Measurements from ENCODE around the gene SLC16A13.

The SLC16A13 gene

DNA sequence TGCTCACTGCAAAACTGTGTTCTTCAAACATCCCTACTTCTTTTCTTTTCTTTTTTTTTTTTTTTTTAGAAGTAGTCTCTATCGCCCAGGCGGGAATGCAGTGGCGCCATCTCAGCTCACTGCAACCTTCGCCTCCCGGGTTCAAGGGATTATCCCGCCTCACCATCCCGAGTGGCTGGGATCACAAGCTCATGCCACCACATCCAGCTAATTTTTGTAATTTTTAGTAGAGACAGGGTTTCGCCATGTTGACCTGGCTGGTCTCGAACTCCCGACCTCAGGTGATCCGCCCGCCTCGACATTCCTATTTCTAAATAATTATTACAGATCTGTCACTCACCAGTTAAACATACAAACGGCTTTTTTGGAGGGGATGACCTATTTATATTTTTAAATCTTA, 24.4 kb upstream of the SLC16A13 start:
- H3K4me1 ChIP-seq, result no peaks in the 10 kb centered on the region
- TF ChIP-seq, protein P1, sequence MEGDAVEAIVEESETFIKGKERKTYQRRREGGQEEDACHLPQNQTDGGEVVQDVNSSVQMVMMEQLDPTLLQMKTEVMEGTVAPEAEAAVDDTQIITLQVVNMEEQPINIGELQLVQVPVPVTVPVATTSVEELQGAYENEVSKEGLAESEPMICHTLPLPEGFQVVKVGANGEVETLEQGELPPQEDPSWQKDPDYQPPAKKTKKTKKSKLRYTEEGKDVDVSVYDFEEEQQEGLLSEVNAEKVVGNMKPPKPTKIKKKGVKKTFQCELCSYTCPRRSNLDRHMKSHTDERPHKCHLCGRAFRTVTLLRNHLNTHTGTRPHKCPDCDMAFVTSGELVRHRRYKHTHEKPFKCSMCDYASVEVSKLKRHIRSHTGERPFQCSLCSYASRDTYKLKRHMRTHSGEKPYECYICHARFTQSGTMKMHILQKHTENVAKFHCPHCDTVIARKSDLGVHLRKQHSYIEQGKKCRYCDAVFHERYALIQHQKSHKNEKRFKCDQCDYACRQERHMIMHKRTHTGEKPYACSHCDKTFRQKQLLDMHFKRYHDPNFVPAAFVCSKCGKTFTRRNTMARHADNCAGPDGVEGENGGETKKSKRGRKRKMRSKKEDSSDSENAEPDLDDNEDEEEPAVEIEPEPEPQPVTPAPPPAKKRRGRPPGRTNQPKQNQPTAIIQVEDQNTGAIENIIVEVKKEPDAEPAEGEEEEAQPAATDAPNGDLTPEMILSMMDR (IDR thresholded peaks at IDR 0.05; ENCODE audit: low read depth, low read length), result no peak
- no peaks in the 10 kb centered on the region for H3K9me3 ChIP-seq
- H3K27me3 ChIP-seq, result no peaks in the 10 kb centered on the region
- H3K36me3 ChIP-seq, result no peaks in the 10 kb centered on the region
- H3K4me3 ChIP-seq (ENCODE audit: low read depth, low read length), result peak overlapping the region; percentile 90
- no peak for DNase-seq

DNA sequence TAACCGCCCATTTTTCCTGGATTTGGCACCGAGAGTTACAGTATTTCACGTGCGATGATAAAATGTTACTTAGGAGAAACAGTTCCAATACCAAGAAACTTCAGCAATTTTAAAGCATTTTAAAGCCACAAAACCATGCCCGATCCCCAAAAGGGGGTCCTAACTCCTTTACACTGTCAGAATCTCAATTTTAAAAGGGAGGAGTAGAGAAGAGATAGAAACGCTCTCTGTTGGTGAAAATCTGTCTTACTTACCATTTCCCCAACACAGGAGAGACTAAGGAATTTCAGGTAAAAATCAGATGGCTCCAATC, 23.9 kb upstream of the SLC16A13 start:
- H3K36me3 ChIP-seq, result no peaks in the 10 kb centered on the region
- H3K9me3 ChIP-seq, result no peaks in the 10 kb centered on the region
- H3K4me3 ChIP-seq (ENCODE audit: low read depth, low read length), result peak overlapping the region; percentile 90
- H3K27me3 ChIP-seq, result no peaks in the 10 kb centered on the region
- H3K4me1 ChIP-seq, result no peaks in the 10 kb centered on the region
- no peak for DNase-seq
- TF ChIP-seq, protein P1 (IDR thresholded peaks at IDR 0.05; ENCODE audit: low read depth, low read length), result no peak

DNA sequence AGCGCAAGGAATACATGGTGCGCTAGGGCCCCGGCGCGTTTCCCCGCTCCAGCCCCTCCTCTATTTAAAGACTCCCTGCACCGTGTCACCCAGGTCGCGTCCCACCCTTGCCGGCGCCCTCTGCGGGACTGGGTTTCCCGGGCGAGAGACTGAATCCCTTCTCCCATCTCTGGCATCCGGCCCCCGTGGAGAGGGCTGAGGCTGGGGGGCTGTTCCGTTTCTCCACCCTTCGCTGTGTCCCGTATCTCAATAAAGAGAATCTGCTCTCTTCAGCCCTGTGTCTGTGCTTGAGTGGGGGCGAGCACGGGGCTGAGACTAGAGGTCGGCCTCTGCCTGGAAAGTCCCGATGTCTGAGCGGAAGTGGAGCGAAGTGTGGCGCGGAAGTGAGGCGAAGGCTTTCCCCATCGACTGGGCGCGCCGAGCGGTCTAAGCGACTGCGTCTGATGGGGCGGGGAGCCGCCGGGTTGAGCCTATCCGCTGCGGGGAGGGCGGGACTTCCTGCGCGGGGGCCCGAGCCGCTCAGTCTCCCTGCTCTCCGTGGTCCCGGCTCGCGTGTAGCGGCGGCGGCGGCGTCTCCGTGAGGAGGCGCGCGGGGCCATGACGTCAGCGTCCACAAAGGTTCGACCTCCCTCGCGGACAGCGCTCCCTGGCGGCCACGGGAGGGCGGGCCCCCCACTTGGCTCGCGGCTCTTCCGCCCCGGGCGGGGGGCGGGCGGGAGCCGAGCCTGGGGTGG, 21.4 kb upstream of the SLC16A13 start:
- TF ChIP-seq, protein P1 (IDR thresholded peaks at IDR 0.05; ENCODE audit: low read depth, low read length), result 0 out of 2 replicates have a peak, but pooled peaks have one; percentile 34
- no peaks in the 10 kb centered on the region for H3K9me3 ChIP-seq
- no peaks in the 10 kb centered on the region for H3K4me1 ChIP-seq
- DNase-seq, result peak; percentile 94
- H3K4me3 ChIP-seq (ENCODE audit: low read depth, low read length), result peak overlapping the region; percentile 90
- no peaks in the 10 kb centered on the region for H3K27me3 ChIP-seq
- no peaks in the 10 kb centered on the region for H3K36me3 ChIP-seq

DNA sequence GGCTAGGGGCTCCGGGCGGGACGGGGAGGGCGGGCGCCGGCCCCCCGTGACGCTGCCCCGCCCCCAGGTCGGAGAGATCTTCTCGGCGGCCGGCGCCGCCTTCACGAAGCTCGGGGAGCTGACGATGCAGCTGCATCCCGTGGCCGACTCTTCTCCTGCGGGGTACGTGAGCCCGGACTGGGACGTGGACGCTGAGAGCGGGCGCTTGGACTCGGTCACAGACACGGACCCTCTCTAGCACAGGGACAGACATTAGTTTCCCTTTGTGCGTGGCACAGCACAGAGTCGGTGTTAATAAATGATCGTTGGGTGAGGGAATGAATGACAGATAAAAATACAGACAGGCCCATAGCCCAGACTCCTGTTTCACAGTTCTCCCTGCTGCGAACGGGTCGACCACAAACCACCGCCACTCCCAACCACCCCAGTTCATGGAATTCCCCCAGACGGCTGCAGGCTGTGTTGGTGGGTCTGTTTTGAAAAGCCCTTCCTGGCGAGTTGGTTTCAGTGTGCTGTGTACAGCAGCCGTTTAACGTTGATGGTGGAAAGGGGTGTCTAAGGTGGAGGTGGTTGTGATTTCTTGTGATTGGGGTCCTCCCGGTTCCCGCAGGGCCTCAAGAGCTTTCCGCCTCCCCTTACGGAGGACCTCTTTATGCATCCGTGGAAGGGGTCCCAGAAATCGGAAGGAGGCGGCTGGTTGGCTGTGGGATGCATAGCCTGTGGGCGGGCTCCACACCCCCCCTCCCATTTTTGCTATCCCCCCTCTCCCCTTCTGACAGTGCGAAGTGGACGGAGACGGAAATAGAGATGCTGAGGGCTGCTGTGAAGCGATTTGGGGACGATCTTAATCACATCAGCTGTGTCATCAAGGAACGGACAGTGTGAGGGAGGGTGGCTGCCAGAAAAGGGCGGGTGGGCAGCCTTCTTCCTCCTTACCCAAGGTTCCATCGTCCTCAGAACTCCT, 20.5 kb upstream of the SLC16A13 start:
- TF ChIP-seq, protein P1 (IDR thresholded peaks at IDR 0.05; ENCODE audit: low read depth, low read length), result no peak
- peak overlapping the region; percentile 63 for H3K4me3 ChIP-seq (ENCODE audit: low read depth, low read length)
- no peak for DNase-seq
- H3K36me3 ChIP-seq, result no peaks in the 10 kb centered on the region
- H3K9me3 ChIP-seq, result no peaks in the 10 kb centered on the region
- H3K4me1 ChIP-seq, result no peaks in the 10 kb centered on the region; the same call in 1 of the 2 replicates
- H3K27me3 ChIP-seq, result no peaks in the 10 kb centered on the region

DNA sequence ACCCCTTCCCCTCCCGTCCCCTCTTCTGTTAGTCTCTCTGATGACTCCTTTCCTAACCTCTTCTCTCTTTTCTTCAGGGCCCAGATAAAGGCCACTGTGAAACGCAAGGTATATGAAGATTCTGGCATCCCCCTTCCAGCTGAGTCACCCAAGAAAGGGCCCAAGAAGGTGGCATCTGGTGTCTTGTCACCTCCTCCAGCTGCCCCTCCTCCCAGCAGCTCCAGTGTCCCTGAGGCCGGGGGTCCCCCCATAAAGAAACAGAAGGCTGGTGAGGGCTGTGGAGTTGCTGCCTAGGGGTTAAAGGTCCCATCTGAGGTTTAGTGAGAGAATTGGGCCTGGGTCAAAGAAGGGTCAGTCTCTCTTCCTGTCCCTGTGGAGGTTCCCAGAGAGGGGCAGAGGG, 19.4 kb upstream of the SLC16A13 start:
- no peaks in the 10 kb centered on the region; the same call in 1 of the 2 replicates for H3K4me1 ChIP-seq
- no peak for DNase-seq
- no peak overlapping the region for H3K4me3 ChIP-seq (ENCODE audit: low read depth, low read length)
- H3K36me3 ChIP-seq, result no peaks in the 10 kb centered on the region
- TF ChIP-seq, protein P1 (IDR thresholded peaks at IDR 0.05; ENCODE audit: low read depth, low read length), result no peak
- H3K27me3 ChIP-seq, result no peaks in the 10 kb centered on the region
- no peaks in the 10 kb centered on the region for H3K9me3 ChIP-seq

Measured in BE2C (cell line).